Erythroblast (primary cell): ENCODE data around the gene UHRF1.
A peak's percentile ranks its signal among the peaks of the same experiment; 100 is the strongest.
"Not testable (repeated sequence)": the region's sequence is repeated elsewhere in the genome, so short reads cannot be mapped to it uniquely, and the experiment has no call there.

Source experiments
- DNase-seq, 2 experiments: peaks; one replicate each; lab custom pipeline; 2025; lab: John Stamatoyannopoulos, UW
- GATA1 ChIP-seq: IDR thresholded peaks from 2 replicates; pipeline ENCODE4 v1.6.1; 2011; ENCODE audit warnings: low read depth, mild to moderate bottlenecking, control low read depth, low read length, moderate library complexity
- POLR2A ChIP-seq: IDR thresholded peaks from 2 replicates; pipeline ENCODE4 v1.6.1; 2011; ENCODE audit warnings: mild to moderate bottlenecking, low read length

UHRF1 gene

GRCh38 chr19:4911786-4912672, 2.7 kb downstream of the UHRF1 start:
- TF ChIP-seq POLR2A = no peak
- DNase-seq = peak; percentile 82

- no peak for DNase-seq
- TF ChIP-seq GATA1 (no peak), POLR2A (no peak)
These were observed 4.9 kb downstream of the UHRF1 start for GRCh38 chr19:4913996-4914735.

- TF ChIP-seq POLR2A = no peak
- no peak for TF ChIP-seq GATA1
- peak; percentile 56 to 67 for DNase-seq
These were observed 5.6 kb downstream of the UHRF1 start for GRCh38 chr19:4914736-4915501.

GRCh38 chr19:4916292-4917082, 7.2 kb downstream of the UHRF1 start:
- DNase-seq = no peak
- TF ChIP-seq GATA1 (no peak), POLR2A (no peak)

- no peak for DNase-seq
- TF ChIP-seq POLR2A = no peak
- TF ChIP-seq GATA1 = no peak
These were observed 13.4 kb downstream of the UHRF1 start for GRCh38 chr19:4922530-4923275.

- no peak for TF ChIP-seq GATA1
- no peak for TF ChIP-seq POLR2A
- DNase-seq = no peak
These were observed 14.0 kb downstream of the UHRF1 start for GRCh38 chr19:4923276-4923747.

GRCh38 chr19:4929186-4929585, 19.9 kb downstream of the UHRF1 start:
- TF ChIP-seq GATA1 = no peak
- no peak for TF ChIP-seq POLR2A
- no peak for DNase-seq

- no peak for DNase-seq
- no peak for TF ChIP-seq GATA1
- TF ChIP-seq POLR2A = no peak
These were observed 21.4 kb downstream of the UHRF1 start for GRCh38 chr19:4930664-4931063.

- DNase-seq = no peak
- TF ChIP-seq POLR2A = no peak
These were observed 23.4 kb downstream of the UHRF1 start for GRCh38 chr19:4932711-4933110.

- DNase-seq = no peak
- TF ChIP-seq POLR2A (no peak), GATA1 (no peak)
These were observed 24.2 kb downstream of the UHRF1 start for GRCh38 chr19:4933528-4933927.

GRCh38 chr19:4935444-4935843, 26.1 kb downstream of the UHRF1 start:
- no peak for DNase-seq
- TF ChIP-seq POLR2A (no peak), GATA1 (no peak)

GRCh38 chr19:4937060-4937459, 27.8 kb downstream of the UHRF1 start:
- DNase-seq = no peak
- TF ChIP-seq POLR2A (no peak), GATA1 (no peak)

- DNase-seq = not testable (repeated sequence)
These were observed 29.2 kb downstream of the UHRF1 start for GRCh38 chr19:4938461-4938860.
